Esophagus (tissue), 2 donors: ENCODE measurements around the gene CDH16. TPM values are rescaled to one million over a fixed set of nuclear protein-coding genes. Genes with fewer than 3 reads are reported as not detected.

Experiments used
- H3K27ac ChIP-seq, 2 donors: one replicate each; pipeline ENCODE4 v1.5.1; 2013; ENCODE audit warnings: low read depth in 2 of 2, mild to moderate bottlenecking in 2 of 2, inconsistent platforms in 1 of 2, low read length in 1 of 2, moderate library complexity in 1 of 2
- H3K27me3 ChIP-seq, 2 donors: one replicate each; pipeline ENCODE4 v1.6.1; 2013; ENCODE audit warnings: low read length in 2 of 2, control low read depth in 1 of 2, mild to moderate bottlenecking in 1 of 2; ENCODE audit not compliant: insufficient read depth in 2 of 2, control insufficient read depth in 1 of 2
- H3K36me3 ChIP-seq, 2 donors: one replicate each; pipeline ENCODE4 v1.6.1; 2013; ENCODE audit warnings: low read length in 1 of 2; ENCODE audit not compliant: control insufficient read depth in 2 of 2, insufficient read depth in 2 of 2
- H3K4me1 ChIP-seq, 2 donors: one replicate each; pipeline ENCODE4 v1.6.1; 2013; ENCODE audit warnings: low read length in 1 of 2; ENCODE audit not compliant: control insufficient read depth in 2 of 2, insufficient read depth in 2 of 2
- H3K4me3 ChIP-seq, 2 donors: one replicate each; pipeline ENCODE4 v1.5.1; 2013; ENCODE audit warnings: low read length in 2 of 2, mild to moderate bottlenecking in 2 of 2, low read depth in 1 of 2, moderate library complexity in 1 of 2
- H3K9me3 ChIP-seq, 2 donors: one replicate each; pipeline ENCODE4 v1.6.1; 2013; ENCODE audit warnings: mild to moderate bottlenecking in 2 of 2, low read depth in 1 of 2, low read length in 1 of 2, moderate library complexity in 1 of 2; ENCODE audit not compliant: control insufficient read depth in 2 of 2, insufficient read depth in 1 of 2
- WGBS, 2 donors: extraction: QIAGEN DNeasy Blood & Tissue Kit; methylation state at CpG; one replicate each; pipeline ENCODE4 v1.1.7; 2013; 5-methylcytosine and 5-hydroxymethylcytosine counted together
- polyA plus RNA-seq, 2 donors: library from polyadenylated mRNA; stranded (reverse); fragments of 200-250 nt; gene quantifications; one replicate each; pipeline ENCODE4 v1.2.3, GENCODE V29; 2013
- donor health status: healthy with polysubstance abuse.
- donor health status: Bipolar disorder and iron deficiency.

The CDH16 gene
- polyA plus RNA-seq, 2 donors: 6.1 to 6.5 TPM

DNA sequence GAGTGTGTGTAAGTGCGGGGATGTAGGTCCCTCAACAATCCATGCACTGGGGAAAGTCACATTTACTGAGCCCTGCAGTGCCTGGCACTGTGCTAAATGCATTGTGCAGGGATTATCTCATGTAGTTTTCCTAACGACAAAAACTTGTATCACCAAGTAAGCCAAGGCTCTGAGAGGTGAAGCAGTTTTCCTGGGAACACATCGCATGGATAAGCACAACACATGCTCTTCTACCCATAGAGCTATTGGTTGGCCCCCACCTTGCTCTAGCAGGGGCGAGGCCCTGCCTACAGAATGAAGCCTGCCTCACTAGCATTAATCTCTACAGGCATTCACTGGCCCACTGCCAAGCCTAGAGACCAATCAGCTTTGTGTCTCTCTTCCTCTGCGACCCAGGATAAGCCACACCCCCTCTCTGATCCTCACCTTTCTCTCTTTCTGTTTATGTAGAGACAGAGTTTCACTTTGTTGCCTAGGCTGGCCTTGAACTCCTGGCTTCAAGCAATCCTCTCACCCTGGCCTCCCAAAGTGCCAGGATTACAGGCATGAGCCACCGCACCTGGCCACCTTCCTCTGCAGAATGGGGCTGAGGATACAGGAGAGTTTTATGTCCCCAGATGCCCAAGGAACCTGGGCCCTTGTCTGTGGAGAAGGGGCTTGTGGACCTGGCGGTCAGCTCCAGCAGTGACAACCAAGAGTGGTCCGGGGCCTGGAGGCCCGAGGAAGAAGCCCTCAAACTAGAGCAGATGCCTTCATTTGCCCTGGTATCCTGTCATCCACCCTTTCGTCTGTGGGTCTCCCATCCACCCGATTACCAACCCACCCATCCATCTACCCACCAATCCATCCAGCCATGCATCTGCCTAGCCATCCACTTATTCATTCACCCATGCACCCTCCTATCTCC is 12.8 kb downstream of the CDH16 start:
- H3K4me1 ChIP-seq: peaks cover 9 to 48% of the 10 kb centered on the region in 2 donors
- H3K27ac ChIP-seq: peak overlapping the region; percentile 69 to 91
- H3K4me3 ChIP-seq: no peak overlapping the region
- WGBS, 2 donors: 67 to 68% methylated on average over 11 of the region's 11 CpGs
- H3K36me3 ChIP-seq: no peaks in the 10 kb centered on the region
- H3K27me3 ChIP-seq: no peaks in the 10 kb centered on the region
- H3K9me3 ChIP-seq: no peaks in the 10 kb centered on the region

GRCh38 chr16:66904846-66905632 is 13.6 kb downstream of the CDH16 start:
- 45 to 50% methylated on average over 16 of the region's 16 CpGs for WGBS, 2 donors
- no peaks in the 10 kb centered on the region for H3K36me3 ChIP-seq
- H3K4me1 ChIP-seq: peaks cover 13 to 52% of the 10 kb centered on the region in 2 donors
- peak overlapping the region in 1 of 2 donors; percentile 8 for H3K4me3 ChIP-seq
- no peaks in the 10 kb centered on the region for H3K9me3 ChIP-seq
- H3K27me3 ChIP-seq: no peaks in the 10 kb centered on the region
- peak overlapping the region; percentile 69 to 91 for H3K27ac ChIP-seq

- Histone ChIP-seq H3K4me1 (peaks cover 14 to 52% of the 10 kb centered on the region in 2 donors), H3K27me3 (no peaks in the 10 kb centered on the region), H3K27ac (peak overlapping the region; percentile 54 to 91), H3K4me3 (peak overlapping the region in 1 of 2 donors; percentile 8), H3K36me3 (no peaks in the 10 kb centered on the region), H3K9me3 (no peaks in the 10 kb centered on the region)
- 79 to 86% methylated on average over 13 of the region's 13 CpGs for WGBS, 2 donors
These were observed 14.2 kb downstream of the CDH16 start for GRCh38 chr16:66904428-66904845.

GRCh38 chr16:66903544-66904427 is 14.9 kb downstream of the CDH16 start:
- Histone ChIP-seq H3K36me3 (no peaks in the 10 kb centered on the region), H3K27ac (peak overlapping the region; percentile 54 to 91), H3K4me1 (peaks cover 17 to 55% of the 10 kb centered on the region in 2 donors), H3K27me3 (no peaks in the 10 kb centered on the region), H3K9me3 (no peaks in the 10 kb centered on the region), H3K4me3 (no peak overlapping the region)
- 61 to 68% methylated on average over 11 of the region's 11 CpGs for WGBS, 2 donors

DNA sequence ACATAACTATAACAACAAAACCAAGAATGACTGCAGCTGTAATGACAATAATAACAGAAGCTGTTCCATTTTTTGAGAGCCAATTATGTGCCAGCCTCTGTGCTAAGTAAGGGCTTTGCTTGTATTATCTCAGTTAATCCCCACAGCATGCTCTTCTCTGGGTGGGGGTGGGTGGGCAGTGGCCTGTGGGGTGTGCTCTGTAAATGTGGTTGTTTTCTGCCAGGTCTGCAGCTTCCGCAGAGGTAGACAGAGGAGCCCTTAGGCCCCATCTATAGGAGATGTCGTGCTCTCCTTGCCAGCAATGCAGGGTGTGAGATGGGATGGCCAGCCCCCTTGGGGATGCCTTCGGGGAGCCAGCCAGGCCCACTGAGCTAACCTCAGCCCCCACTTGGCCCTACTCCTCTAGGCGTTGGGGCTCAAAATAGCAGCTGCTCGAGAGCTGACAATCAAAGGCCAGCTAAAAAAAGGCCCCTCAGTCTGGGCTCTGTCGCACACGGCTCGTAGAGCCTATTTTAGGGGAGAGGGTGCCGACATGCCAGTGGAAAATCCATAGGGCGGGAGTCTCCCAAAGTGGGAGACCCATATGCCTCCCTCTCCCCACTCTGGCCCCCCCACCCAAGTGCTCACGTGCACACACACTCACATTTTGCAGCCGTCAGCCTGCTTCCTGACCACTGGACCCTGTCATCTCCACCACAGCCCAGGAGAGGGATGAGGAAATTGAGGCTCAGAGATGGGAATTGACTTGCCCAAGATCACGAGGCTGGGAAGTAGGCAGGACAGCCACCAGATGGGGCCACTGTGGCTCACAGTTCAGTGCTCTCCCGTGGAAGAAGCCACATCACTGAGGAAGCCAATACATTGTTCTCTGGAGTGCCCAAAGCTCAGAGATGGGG is 15.8 kb downstream of the CDH16 start:
- Histone ChIP-seq H3K4me1 (peaks cover 17 to 55% of the 10 kb centered on the region in 2 donors), H3K36me3 (no peaks in the 10 kb centered on the region), H3K27ac (peak overlapping the region; percentile 53 to 91), H3K4me3 (no peak overlapping the region), H3K27me3 (no peaks in the 10 kb centered on the region), H3K9me3 (no peaks in the 10 kb centered on the region)
- WGBS, 2 donors: 61 to 70% methylated on average over 14 of the region's 14 CpGs

- Histone ChIP-seq H3K36me3 (no peaks in the 10 kb centered on the region), H3K27me3 (no peaks in the 10 kb centered on the region), H3K27ac (peak overlapping the region; percentile 41 to 96), H3K4me1 (peaks cover 15 to 53% of the 10 kb centered on the region in 2 donors), H3K9me3 (no peaks in the 10 kb centered on the region), H3K4me3 (no peak overlapping the region)
- 86 to 91% methylated on average over 10 of the region's 10 CpGs for WGBS, 2 donors
These were observed 17.1 kb downstream of the CDH16 start for GRCh38 chr16:66901626-66902025.

DNA sequence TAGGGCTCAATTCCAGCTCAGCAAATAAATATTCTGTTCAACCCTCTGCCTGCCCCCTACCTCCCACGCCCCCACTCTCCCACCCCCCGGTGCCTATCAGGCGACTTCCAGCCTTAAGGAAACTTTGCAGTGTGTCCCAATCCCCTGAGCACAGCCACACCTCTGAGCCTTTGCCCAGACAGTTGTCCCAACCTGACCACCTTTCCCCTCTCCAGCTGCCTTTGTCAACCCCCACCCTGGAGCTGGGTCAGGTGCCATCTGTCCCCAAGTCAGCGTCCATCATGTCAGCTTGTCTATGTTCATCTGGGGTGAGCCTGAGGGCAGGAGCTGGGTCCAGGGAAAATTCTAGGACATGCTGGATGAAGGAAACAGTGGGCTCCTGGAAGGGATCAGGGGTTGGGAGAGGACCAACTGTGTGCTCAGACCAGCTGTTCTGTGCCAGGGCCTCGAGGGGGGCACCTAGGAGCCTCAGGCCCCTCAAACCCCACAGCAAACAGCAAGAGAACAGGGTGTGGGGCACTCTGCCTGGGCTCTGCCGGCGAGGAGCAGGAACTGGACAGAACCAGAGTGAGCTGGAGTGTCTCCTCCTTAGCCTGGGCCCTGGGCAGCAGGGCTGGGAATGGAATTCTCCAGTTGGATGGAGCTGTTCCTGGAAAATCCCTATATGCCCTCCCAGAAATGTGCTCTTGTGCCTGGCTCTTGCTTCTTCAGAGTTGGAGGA is 17.8 kb downstream of the CDH16 start:
- no peak overlapping the region for H3K4me3 ChIP-seq
- peaks cover 18 to 53% of the 10 kb centered on the region in 2 donors for H3K4me1 ChIP-seq
- peak overlapping the region; percentile 86 to 96 for H3K27ac ChIP-seq
- WGBS, 2 donors: 31 to 34% methylated on average over 7 of the region's 7 CpGs
- H3K36me3 ChIP-seq: no peaks in the 10 kb centered on the region
- H3K27me3 ChIP-seq: no peaks in the 10 kb centered on the region
- no peaks in the 10 kb centered on the region for H3K9me3 ChIP-seq
